Measurements from ENCODE around the gene DNAJC19. TPM values are rescaled to one million over a fixed set of nuclear protein-coding genes. Genes with fewer than 3 reads are reported as not detected.
A peak's percentile ranks its signal among the peaks of the same experiment; 100 is the strongest.
"Not testable (repeated sequence)": the region's sequence is repeated elsewhere in the genome, so short reads cannot be mapped to it uniquely, and the experiment has no call there.

The DNAJC19 gene
- total RNA-seq, 1 experiment from 2014 or later, result 82.0 TPM

DNA sequence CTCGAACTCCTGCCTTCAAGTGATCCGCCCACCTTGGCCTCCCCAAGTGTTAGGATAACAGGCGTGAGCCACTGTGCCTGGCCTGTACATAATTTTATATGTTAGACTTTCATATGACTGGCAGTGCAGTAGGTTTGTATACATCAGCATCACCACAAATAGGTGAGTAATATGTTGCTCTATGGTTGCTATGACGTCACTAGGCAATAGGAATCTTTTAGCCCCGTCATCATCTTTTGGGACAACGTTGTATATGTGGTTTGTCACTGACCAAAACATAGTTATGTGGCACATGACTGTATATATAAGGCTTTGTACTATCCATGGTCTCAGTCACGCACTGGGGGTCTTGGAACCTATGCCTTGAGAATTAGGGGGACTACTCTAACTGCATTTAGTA lies 17.0 kb upstream of the DNAJC19 start:
- DNase-seq, result no peak
- Mint-ChIP-seq H3K27me3 (ENCODE audit: low read depth) (peaks cover 5% of the 10 kb centered on the region), H3K36me3 (ENCODE audit: insufficient read depth in 1 of 3, low read depth in 3 of 3) (peaks cover 1 to 10% (median 6%) of the 10 kb centered on the region in 3 experiments; a peak in 6 of 7 replicates), H3K9me3 (peaks cover 10 to 14% of the 10 kb centered on the region in 2 experiments), H3K4me1 (peaks cover 15 to 19% of the 10 kb centered on the region in 2 experiments), H3K27ac (no peak overlapping the region), H3K4me3 (no peak overlapping the region)
- Histone ChIP-seq H2BK15ac (ENCODE audit: low read depth, low read length) (no peak overlapping the region), H3K23ac (ENCODE audit: insufficient read length, low read depth, low read length) (no peak overlapping the region), H3K79me2 (ENCODE audit: insufficient read depth, low read length) (no peaks in the 10 kb centered on the region), H3K56ac (ENCODE audit: insufficient read length, low read depth, low read length) (no peak overlapping the region), H2BK12ac (ENCODE audit: insufficient read length, low read depth, low read length) (no peak overlapping the region), H3K27me3 (ENCODE audit: insufficient read depth, low read length) (no peaks in the 10 kb centered on the region), H3K4me1 (ENCODE audit: insufficient read depth, low read length) (no peaks in the 10 kb centered on the region; the same call in 1 of the 2 replicates), H3K27ac (ENCODE audit: insufficient read length, low read depth, low read length) (no peak overlapping the region), H2BK20ac (ENCODE audit: low read depth, low read length, poor library complexity, severe bottlenecking) (no peak overlapping the region), H4K91ac (ENCODE audit: insufficient read length, low read depth, low read length) (no peak overlapping the region), H3K9me3 (ENCODE audit: control insufficient read depth, low read depth, low read length) (no peaks in the 10 kb centered on the region), H3K4me2 (ENCODE audit: insufficient read depth, insufficient read length, low read length) (no peak overlapping the region), H4K5ac (ENCODE audit: insufficient read length, low read depth, low read length) (no peak overlapping the region), H4K20me1 (ENCODE audit: control insufficient read depth, insufficient read depth, insufficient read length) (no peaks in the 10 kb centered on the region), H2BK120ac (ENCODE audit: low read depth, low read length, poor library complexity, severe bottlenecking) (no peak overlapping the region), H3K18ac (ENCODE audit: insufficient read length, low read depth, low read length) (no peak overlapping the region), H3T11ph (ENCODE audit: low read length) (no peak overlapping the region), H3K4ac (ENCODE audit: low read depth, low read length) (no peak overlapping the region), H2AFZ (ENCODE audit: low read length) (no peak overlapping the region), H3K23me2 (ENCODE audit: insufficient read length, low read depth, low read length, poor library complexity, severe bottlenecking) (no peaks in the 10 kb centered on the region), H2BK5ac (ENCODE audit: insufficient read length, low read length) (no peak overlapping the region), H3K14ac (ENCODE audit: insufficient read depth, low read length) (no peak overlapping the region), H3K79me1 (ENCODE audit: insufficient read depth, low read depth, low read length, poor library complexity, severe bottlenecking) (no peaks in the 10 kb centered on the region), H2AK5ac (ENCODE audit: insufficient read length, low read length) (no peak overlapping the region), H4K8ac (replicated peaks; ENCODE audit: insufficient read length, low read depth, low read length) (no peak overlapping the region), H3K9ac (ENCODE audit: extremely low read depth, insufficient read length, low read length) (no peak overlapping the region)
- TF ChIP-seq, protein P1, sequence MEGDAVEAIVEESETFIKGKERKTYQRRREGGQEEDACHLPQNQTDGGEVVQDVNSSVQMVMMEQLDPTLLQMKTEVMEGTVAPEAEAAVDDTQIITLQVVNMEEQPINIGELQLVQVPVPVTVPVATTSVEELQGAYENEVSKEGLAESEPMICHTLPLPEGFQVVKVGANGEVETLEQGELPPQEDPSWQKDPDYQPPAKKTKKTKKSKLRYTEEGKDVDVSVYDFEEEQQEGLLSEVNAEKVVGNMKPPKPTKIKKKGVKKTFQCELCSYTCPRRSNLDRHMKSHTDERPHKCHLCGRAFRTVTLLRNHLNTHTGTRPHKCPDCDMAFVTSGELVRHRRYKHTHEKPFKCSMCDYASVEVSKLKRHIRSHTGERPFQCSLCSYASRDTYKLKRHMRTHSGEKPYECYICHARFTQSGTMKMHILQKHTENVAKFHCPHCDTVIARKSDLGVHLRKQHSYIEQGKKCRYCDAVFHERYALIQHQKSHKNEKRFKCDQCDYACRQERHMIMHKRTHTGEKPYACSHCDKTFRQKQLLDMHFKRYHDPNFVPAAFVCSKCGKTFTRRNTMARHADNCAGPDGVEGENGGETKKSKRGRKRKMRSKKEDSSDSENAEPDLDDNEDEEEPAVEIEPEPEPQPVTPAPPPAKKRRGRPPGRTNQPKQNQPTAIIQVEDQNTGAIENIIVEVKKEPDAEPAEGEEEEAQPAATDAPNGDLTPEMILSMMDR (conservative IDR thresholded peaks at IDR 0.05), result no peak
- WGBS (ENCODE audit: extremely low coverage, insufficient read length, low lambda C conversion rate), result no CpG with 5 or more reads among the region's 7 CpGs

DNA sequence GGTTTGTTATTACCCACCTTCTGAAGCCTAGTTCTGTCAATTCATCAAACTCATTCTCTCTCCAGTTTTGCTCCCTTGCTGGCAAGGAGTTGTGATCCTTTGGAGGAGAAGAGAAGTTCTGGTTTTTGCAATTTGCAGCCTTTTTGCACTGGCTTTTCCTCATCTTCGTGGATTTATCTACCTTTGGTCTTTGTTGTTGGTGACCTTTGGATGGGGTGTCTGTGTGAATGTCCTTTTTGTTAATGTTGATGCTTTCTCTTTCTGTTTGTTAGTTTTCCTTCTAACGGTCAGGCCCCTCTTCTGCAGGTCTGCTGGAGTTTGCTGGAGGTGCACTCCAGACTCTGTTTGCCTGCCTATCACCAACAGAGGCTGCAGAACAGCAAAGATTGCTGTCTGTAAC lies 13.9 kb upstream of the DNAJC19 start:
- not testable (repeated sequence) for H2BK15ac ChIP-seq (ENCODE audit: low read depth, low read length)

More for the DNA sequence above, 13.9 kb upstream of the DNAJC19 start:
- not testable (repeated sequence) for H3K9me3 ChIP-seq (ENCODE audit: control insufficient read depth, low read depth, low read length); H3K4me1 Mint-ChIP-seq; H3T11ph ChIP-seq (ENCODE audit: low read length); H4K5ac ChIP-seq (ENCODE audit: insufficient read length, low read depth, low read length); H3K56ac ChIP-seq (ENCODE audit: insufficient read length, low read depth, low read length); H3K79me1 ChIP-seq (ENCODE audit: insufficient read depth, low read depth, low read length, poor library complexity, severe bottlenecking); H2BK12ac ChIP-seq (ENCODE audit: insufficient read length, low read depth, low read length); H4K8ac ChIP-seq (replicated peaks; ENCODE audit: insufficient read length, low read depth, low read length); H4K20me1 ChIP-seq (ENCODE audit: control insufficient read depth, insufficient read depth, insufficient read length); H3K79me2 ChIP-seq (ENCODE audit: insufficient read depth, low read length); H3K4me3 Mint-ChIP-seq; H3K4ac ChIP-seq (ENCODE audit: low read depth, low read length); H2BK5ac ChIP-seq (ENCODE audit: insufficient read length, low read length); H3K23ac ChIP-seq (ENCODE audit: insufficient read length, low read depth, low read length); H3K9ac ChIP-seq (ENCODE audit: extremely low read depth, insufficient read length, low read length); H4K91ac ChIP-seq (ENCODE audit: insufficient read length, low read depth, low read length); H3K14ac ChIP-seq (ENCODE audit: insufficient read depth, low read length); H3K18ac ChIP-seq (ENCODE audit: insufficient read length, low read depth, low read length); DNase-seq; H3K27me3 Mint-ChIP-seq (ENCODE audit: low read depth); H3K4me1 ChIP-seq (ENCODE audit: insufficient read depth, low read length); H2AFZ ChIP-seq (ENCODE audit: low read length); H3K23me2 ChIP-seq (ENCODE audit: insufficient read length, low read depth, low read length, poor library complexity, severe bottlenecking); H2BK20ac ChIP-seq (ENCODE audit: low read depth, low read length, poor library complexity, severe bottlenecking); H3K4me2 ChIP-seq (ENCODE audit: insufficient read depth, insufficient read length, low read length); H3K27ac ChIP-seq (ENCODE audit: insufficient read length, low read depth, low read length); H3K27me3 ChIP-seq (ENCODE audit: insufficient read depth, low read length); H2AK5ac ChIP-seq (ENCODE audit: insufficient read length, low read length); H2BK120ac ChIP-seq (ENCODE audit: low read depth, low read length, poor library complexity, severe bottlenecking)
- Mint-ChIP-seq H3K9me3 (peaks cover 23 to 27% of the 10 kb centered on the region in 2 experiments), H3K36me3 (ENCODE audit: insufficient read depth in 1 of 3, low read depth in 3 of 3) (peaks cover 6 to 18% (median 7%) of the 10 kb centered on the region in 3 experiments; a peak in 6 of 7 replicates), H3K27ac (peak overlapping the region in 1 of 3 experiments; percentile 66; a peak in 1 of 7 replicates)
- no CpG with 5 or more reads among the region's 2 CpGs for WGBS (ENCODE audit: extremely low coverage, insufficient read length, low lambda C conversion rate)
